H1 (cell line): ENCODE results near the gene ZFP57.

ENCODE experiments used
- CEBPB ChIP-seq: IDR thresholded peaks from 2 replicates; pipeline ENCODE4 v1.6.1; 2012; ENCODE audit warnings: low read depth, low read length
- CTCF ChIP-seq, 3 experiments: IDR thresholded peaks; 1 replicate in 2 of 3; 2 replicates in 1 of 3; pipeline versions ENCODE4 v1.5.1 to v1.6.1; 2011; ENCODE audit warnings: low read length in 3 of 3, mild to moderate bottlenecking in 3 of 3, inconsistent platforms in 2 of 3, low read depth in 1 of 3, moderate library complexity in 1 of 3; ENCODE audit not compliant: insufficient read depth in 1 of 3; ENCODE audit errors: control extremely low read depth in 1 of 3
- EZH2 ChIP-seq: fragments of 200-600 bp; sonication (generic); IDR thresholded peaks from 2 replicates; pipeline ENCODE4 v1.7.1; 2012; ENCODE audit warnings: low read depth, mild to moderate bottlenecking, moderate library complexity, low read length, inconsistent platforms; ENCODE audit not compliant: severe bottlenecking
- FOSL1 ChIP-seq: IDR thresholded peaks from 2 replicates; pipeline ENCODE4 v1.6.1; 2011; ENCODE audit warnings: mild to moderate bottlenecking, low read depth, low read length, moderate library complexity; ENCODE audit not compliant: insufficient read depth
- JUND ChIP-seq: IDR thresholded peaks from 2 replicates; pipeline ENCODE4 v1.6.1; 2011; ENCODE audit warnings: mild to moderate bottlenecking, improper control_type of control experiment, low read length
- POLR2AphosphoS5 ChIP-seq: IDR thresholded peaks from 2 replicates; pipeline ENCODE4 v1.6.1; 2011; ENCODE audit warnings: low read depth, low read length

- TF ChIP-seq CTCF (IDR thresholded peaks at IDR 0.05; ENCODE audit: control extremely low read depth in 1 of 3, insufficient read depth in 1 of 3, low read depth in 1 of 3, low read length in 3 of 3) (no peak), POLR2AphosphoS5 (no peak), JUND (no peak), EZH2 (no peak), CEBPB (no peak), FOSL1 (no peak)
These were observed 2.8 kb downstream of the ZFP57 start for GRCh38 chr6:29678114-29678513.
